C1 segment of cervical spinal cord (tissue), 14 donors: ENCODE results near the gene ACSF2.

Source experiments
- DNase-seq, 14 donors: peaks; one replicate each; lab custom pipeline; 2025; lab: John Stamatoyannopoulos, UW

ACSF2 gene

GRCh38 chr17:50439008-50439407 lies 13.0 kb downstream of the ACSF2 start:
- no peak for DNase-seq

- peak in 2 of 14 donors; percentile 32 to 87 for DNase-seq
These were observed 14.3 kb downstream of the ACSF2 start for GRCh38 chr17:50440172-50440837.

- DNase-seq = no peak
These were observed 15.1 kb downstream of the ACSF2 start for GRCh38 chr17:50440838-50441829.

GRCh38 chr17:50443505-50443974 lies 17.5 kb downstream of the ACSF2 start:
- no peak for DNase-seq

- DNase-seq = no peak
These were observed 19.1 kb downstream of the ACSF2 start for GRCh38 chr17:50444841-50445715.

- DNase-seq = no peak
These were observed 19.8 kb downstream of the ACSF2 start for GRCh38 chr17:50445730-50446325.

GRCh38 chr17:50447870-50448595 lies 22.0 kb downstream of the ACSF2 start:
- DNase-seq = no peak

GRCh38 chr17:50448643-50449042 lies 22.6 kb downstream of the ACSF2 start:
- no peak for DNase-seq

- DNase-seq = no peak
These were observed 26.1 kb downstream of the ACSF2 start for GRCh38 chr17:50451943-50452629.

- DNase-seq = no peak
These were observed 26.7 kb downstream of the ACSF2 start for GRCh38 chr17:50452630-50453300.

- no peak for DNase-seq
These were observed 27.9 kb downstream of the ACSF2 start for GRCh38 chr17:50453901-50454300.

- no peak for DNase-seq
These were observed 31.6 kb downstream of the ACSF2 start for GRCh38 chr17:50457621-50458020.

- no peak for DNase-seq
These were observed 32.3 kb downstream of the ACSF2 start for GRCh38 chr17:50458270-50458669.

GRCh38 chr17:50458701-50459676 lies 33.0 kb downstream of the ACSF2 start:
- DNase-seq = no peak

GRCh38 chr17:50459756-50460155 lies 33.7 kb downstream of the ACSF2 start:
- DNase-seq = no peak

- DNase-seq = no peak
These were observed 35.0 kb downstream of the ACSF2 start for GRCh38 chr17:50460831-50461526.

- no peak for DNase-seq
These were observed 35.6 kb downstream of the ACSF2 start for GRCh38 chr17:50461550-50462132.
